CD14-positive monocyte (primary cell): Measurements from ENCODE around the gene RTCA. TPM values are rescaled to one million over a fixed set of nuclear protein-coding genes. Genes with fewer than 3 reads are reported as not detected.

Experiments
- DNase-seq, 3 donors: peaks; one replicate each; pipeline ENCODE4 v3.0.0-alpha.2; 2011 to 2022
- H2AFZ ChIP-seq: 2 replicates; pipeline ENCODE4 v1.6.0; 2012; ENCODE audit warnings: mild to moderate bottlenecking, low read depth, low read length, inconsistent platforms; ENCODE audit not compliant: insufficient read depth, poor library complexity, severe bottlenecking
- H3K27ac ChIP-seq, 2 donors: 1 replicate in 1 of 2; 2 replicates in 1 of 2; pipeline ENCODE4 v1.5.1; 2012 to 2013; ENCODE audit warnings: low read length in 2 of 2, control low read depth in 1 of 2, inconsistent platforms in 1 of 2, low read depth in 1 of 2, mild to moderate bottlenecking in 1 of 2
- H3K27me3 ChIP-seq, 2 donors: one replicate each; pipeline versions ENCODE4 v1.6.0 to v1.6.1; 2011 to 2013; ENCODE audit warnings: low read length in 2 of 2; ENCODE audit not compliant: control insufficient read depth in 2 of 2, insufficient read depth in 2 of 2
- H3K36me3 ChIP-seq, 2 donors: replicated peaks in 1 of 2; 1 replicate in 1 of 2; 2 replicates in 1 of 2; pipeline versions ENCODE4 v1.5.1 to v1.6.1; 2012 to 2013; ENCODE audit warnings: low read length in 2 of 2, control low read depth in 1 of 2, inconsistent platforms in 1 of 2, mild to moderate bottlenecking in 1 of 2; ENCODE audit not compliant: insufficient read depth in 2 of 2, control insufficient read depth in 1 of 2
- H3K4me1 ChIP-seq, 2 donors: 1 replicate in 1 of 2; 2 replicates in 1 of 2; pipeline versions ENCODE4 v1.5.1 to v1.6.1; 2012 to 2013; ENCODE audit warnings: low read length in 2 of 2, control low read depth in 1 of 2, inconsistent platforms in 1 of 2, mild to moderate bottlenecking in 1 of 2, moderate library complexity in 1 of 2; ENCODE audit not compliant: insufficient read depth in 2 of 2, control insufficient read depth in 1 of 2
- H3K4me2 ChIP-seq: replicated peaks from 2 replicates; pipeline ENCODE3; 2012; ENCODE audit warnings: low read length, moderate library complexity, mild to moderate bottlenecking; ENCODE audit not compliant: poor library complexity, severe bottlenecking; ENCODE audit errors: extremely low read depth
- H3K4me3 ChIP-seq, 3 experiments: fragments of 200-600 bp in 1 of 3; sonication (generic) in 1 of 3; replicated peaks in 1 of 3; 1 replicate in 2 of 3; 2 replicates in 1 of 3; pipeline ENCODE4 v1.5.1; 2011 to 2013; ENCODE audit warnings: low read length in 3 of 3, mild to moderate bottlenecking in 3 of 3, control low read depth in 2 of 3, low read depth in 2 of 3, inconsistent platforms in 1 of 3, moderate library complexity in 1 of 3
- H3K79me2 ChIP-seq: 2 replicates; pipeline ENCODE4 v1.6.0; 2012; ENCODE audit warnings: mild to moderate bottlenecking, control low read depth, inconsistent platforms, low read length, moderate library complexity; ENCODE audit not compliant: insufficient read depth
- H3K9ac ChIP-seq: 2 replicates; pipeline ENCODE4 v1.6.0; 2017; ENCODE audit warnings: low read length, mild to moderate bottlenecking; ENCODE audit not compliant: insufficient read depth, poor library complexity, severe bottlenecking
- H3K9me3 ChIP-seq, 2 donors: replicated peaks in 1 of 2; 1 replicate in 1 of 2; 2 replicates in 1 of 2; pipeline versions ENCODE4 v1.5.1 to v1.6.1; 2012 to 2013; ENCODE audit warnings: low read length in 2 of 2, control low read depth in 1 of 2; ENCODE audit not compliant: control insufficient read depth in 1 of 2, insufficient read depth in 1 of 2
- H4K20me1 ChIP-seq: 2 replicates; pipeline ENCODE4 v1.6.0; 2012; ENCODE audit warnings: mild to moderate bottlenecking, low read length, control low read depth, moderate library complexity; ENCODE audit not compliant: insufficient read depth
- H3K27ac Mint-ChIP-seq, 7 donors: one replicate each; pipeline ENCODE4 v1.8.0; 2020; ENCODE audit warnings: mild to moderate bottlenecking in 7 of 7, mixed read lengths in 7 of 7, moderate library complexity in 6 of 7, inconsistent platforms in 2 of 7
- H3K27me3 Mint-ChIP-seq, 3 donors: one replicate each; pipeline ENCODE4 v1.8.0; 2021 to 2022; ENCODE audit warnings: low read depth in 3 of 3, mild to moderate bottlenecking in 3 of 3, mixed read lengths in 3 of 3, moderate library complexity in 3 of 3, inconsistent platforms in 1 of 3
- H3K36me3 Mint-ChIP-seq, 2 donors: one replicate each; pipeline ENCODE4 v1.8.0; 2020; ENCODE audit warnings: mixed read lengths in 2 of 2, inconsistent platforms in 1 of 2, mild to moderate bottlenecking in 1 of 2
- H3K4me1 Mint-ChIP-seq: one replicate; pipeline ENCODE4 v1.8.0; 2020; ENCODE audit warnings: mild to moderate bottlenecking, mixed read lengths
- H3K4me3 Mint-ChIP-seq, 2 donors: one replicate each; pipeline ENCODE4 v1.8.0; 2020; ENCODE audit warnings: mild to moderate bottlenecking in 2 of 2, mixed read lengths in 2 of 2, moderate library complexity in 1 of 2
- H3K9me3 Mint-ChIP-seq, 7 donors: one replicate each; pipeline ENCODE4 v1.8.0; 2020 to 2022; ENCODE audit warnings: mixed read lengths in 7 of 7, mild to moderate bottlenecking in 6 of 7, moderate library complexity in 6 of 7, inconsistent platforms in 2 of 7
- CTCF ChIP-seq: fragments of 200-600 bp; IDR thresholded peaks from one replicate; pipeline ENCODE4 v1.8.0; 2022; ENCODE audit warnings: antibody characterized with exemption, mild to moderate bottlenecking
- WGBS: methylation state at CpG from one replicate; pipeline ENCODE4 v1.1.5; 2013; ENCODE audit warnings: missing lambda C conversion rate; ENCODE audit not compliant: insufficient coverage; 5-methylcytosine and 5-hydroxymethylcytosine counted together
- intact Hi-C, 2 donors: fragments of 100-400 bp; cut with micrococcal nuclease; formaldehyde crosslinking; loops; one replicate each; pipeline versions ENCODE4 v1.15.0 to v1.15.1; 2023
- polyA plus RNA-seq, 3 donors: library from polyadenylated mRNA; depleted of rRNA in 1 of 3; unstranded in 2 of 3; stranded (reverse) in 1 of 3; fragments of 300-500 nt in 2 of 3; fragments of >200 nt in 1 of 3; fragmentation: Illumina TruSeq in 2 of 3; gene quantifications; 1 replicate in 2 of 3; 2 replicates in 1 of 3; pipeline ENCODE4 v1.2.3, GENCODE V29; 2012 to 2021

Gene RTCA
- polyA plus RNA-seq, 3 donors, result 11.7 to 18.3 (median 17.9) TPM

DNA sequence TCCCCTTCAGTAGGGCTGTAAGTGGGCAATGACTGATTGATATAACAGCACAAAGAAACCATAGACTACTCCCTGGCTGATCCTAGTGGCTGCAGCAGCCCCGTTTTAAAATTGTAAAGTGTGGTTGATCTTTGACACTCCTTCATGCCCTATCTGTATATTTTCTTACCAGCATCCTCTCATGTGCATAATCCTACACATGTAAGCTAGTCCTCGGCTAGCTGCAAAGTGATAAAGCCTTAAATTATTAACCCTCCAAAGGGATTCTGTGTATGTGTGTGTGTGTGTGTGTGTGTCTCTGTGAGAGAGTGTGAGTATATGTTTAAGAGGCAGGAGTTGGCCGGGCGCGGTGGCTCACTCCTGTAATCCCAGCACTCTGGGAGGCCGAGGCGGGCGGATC is 55.5 kb downstream of the RTCA start:
- H3K4me3 ChIP-seq, result no peak overlapping the region
- H4K20me1 ChIP-seq, result no peaks in the 10 kb centered on the region
- peaks cover 3 to 21% (median 8%) of the 10 kb centered on the region in 7 donors for H3K9me3 Mint-ChIP-seq
- no peaks in the 10 kb centered on the region for H3K79me2 ChIP-seq
- H3K27me3 Mint-ChIP-seq, result peaks cover 0 to 3% (median 0%) of the 10 kb centered on the region in 3 donors
- no peak overlapping the region for H3K27ac Mint-ChIP-seq
- H3K9ac ChIP-seq, result no peak overlapping the region
- H3K9me3 ChIP-seq, result peaks cover 0 to 14% of the 10 kb centered on the region in 2 donors
- no peak for DNase-seq
- no peak overlapping the region for H3K4me3 Mint-ChIP-seq
- H3K4me1 Mint-ChIP-seq, result no peaks in the 10 kb centered on the region
- no peaks in the 10 kb centered on the region for H3K36me3 Mint-ChIP-seq
- no peaks in the 10 kb centered on the region for H3K36me3 ChIP-seq
- intact Hi-C loops, result no loop called here
- H3K4me1 ChIP-seq, result no peaks in the 10 kb centered on the region
- no peak overlapping the region for H3K4me2 ChIP-seq
- H3K27ac ChIP-seq, result no peak overlapping the region
- no peak for TF ChIP-seq CTCF
- no peak overlapping the region for H2AFZ ChIP-seq
- no CpG with 5 or more reads among the region's 8 CpGs for WGBS
- no peaks in the 10 kb centered on the region for H3K27me3 ChIP-seq

DNA sequence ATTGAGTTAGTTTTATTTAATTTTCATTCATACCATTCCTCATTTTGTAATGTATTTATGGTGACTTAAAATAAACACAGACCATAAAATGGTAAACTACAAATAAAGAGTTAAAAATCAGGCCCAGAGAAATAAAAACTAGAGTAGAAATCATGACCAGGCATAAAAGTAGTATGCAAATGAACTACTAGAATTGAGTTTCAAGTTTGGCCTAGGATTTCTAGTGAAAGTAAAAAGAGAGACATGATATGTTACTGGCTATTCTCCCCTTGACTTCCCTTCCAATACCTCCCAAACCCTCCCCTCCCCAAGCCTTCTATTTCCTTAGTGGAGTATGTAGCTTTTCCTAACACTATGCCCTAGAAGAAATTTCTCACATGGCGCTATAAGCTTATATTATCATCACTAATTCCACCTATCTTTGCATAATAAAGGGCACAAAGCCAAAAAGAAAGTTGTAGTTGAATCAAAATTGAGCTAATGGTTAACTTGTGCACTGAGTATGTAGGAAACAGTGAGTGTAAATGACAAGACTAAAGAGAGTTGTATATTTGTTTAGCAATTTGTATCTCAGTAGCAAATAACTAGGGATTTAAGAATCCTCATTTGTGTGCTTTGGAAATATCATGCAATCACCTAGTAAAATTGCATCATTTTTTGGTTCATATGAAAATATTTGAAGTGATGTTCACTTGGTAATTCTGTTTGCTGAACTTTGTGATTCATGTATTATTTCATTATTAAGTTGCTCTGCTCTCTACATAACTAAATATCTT is 56.6 kb downstream of the RTCA start:
- no peak for DNase-seq
- no peak overlapping the region for H3K4me3 ChIP-seq
- no peak overlapping the region for H2AFZ ChIP-seq
- Mint-ChIP-seq H3K4me1 (no peaks in the 10 kb centered on the region), H3K9me3 (peaks cover 3 to 17% (median 8%) of the 10 kb centered on the region in 7 donors), H3K36me3 (no peaks in the 10 kb centered on the region), H3K27ac (no peak overlapping the region), H3K4me3 (no peak overlapping the region), H3K27me3 (peaks cover 0 to 3% (median 0%) of the 10 kb centered on the region in 3 donors)
- no CpG with 5 or more reads among the region's 1 CpG for WGBS
- H3K27ac ChIP-seq, result no peak overlapping the region
- no peaks in the 10 kb centered on the region for H4K20me1 ChIP-seq
- H3K4me2 ChIP-seq, result no peak overlapping the region
- H3K9me3 ChIP-seq, result peaks cover 0 to 14% of the 10 kb centered on the region in 2 donors
- intact Hi-C loops, result no loop called here
- H3K27me3 ChIP-seq, result no peaks in the 10 kb centered on the region
- no peak overlapping the region for H3K9ac ChIP-seq
- no peaks in the 10 kb centered on the region for H3K4me1 ChIP-seq
- no peaks in the 10 kb centered on the region for H3K79me2 ChIP-seq
- H3K36me3 ChIP-seq, result no peaks in the 10 kb centered on the region
- no peak for TF ChIP-seq CTCF
